Ovary (tissue), 3 donors: Measurements from ENCODE around the gene GLG1.

Experiments used
- CTCF ChIP-seq, 3 donors: fragments of 450-650 bp in 2 of 3; fragments of 200-600 bp in 1 of 3; IDR thresholded peaks; one replicate each; pipeline versions ENCODE4 v1.5.1 to v1.8.0; 2016 to 2022; ENCODE audit warnings: antibody characterized with exemption in 3 of 3, mild to moderate bottlenecking in 1 of 3
- EP300 ChIP-seq: sonication (generic); formaldehyde crosslinking; IDR thresholded peaks from one replicate; pipeline ENCODE4 v1.6.1; 2017; ENCODE audit warnings: antibody characterized with exemption
- POLR2A ChIP-seq: fragments of 450-650 bp; IDR thresholded peaks from one replicate; pipeline ENCODE4 v1.6.1; 2017; ENCODE audit warnings: antibody characterized with exemption, mild to moderate bottlenecking, moderate library complexity
- donor health status: DM: no; HTN: no; CAD: no.

- TF ChIP-seq POLR2A: no peak
- TF ChIP-seq CTCF (IDR thresholded peaks at IDR 0.05): no peak
- TF ChIP-seq EP300: no peak
Observed at GRCh38 chr16:74524117-74524516, 82.8 kb downstream of the GLG1 start.
